H1 (cell line): Measurements from ENCODE around the gene DNAAF5. TPM values are rescaled to one million over a fixed set of nuclear protein-coding genes. Genes with fewer than 3 reads are reported as not detected.

Source experiments
- BACH1 ChIP-seq: IDR thresholded peaks from 2 replicates; pipeline ENCODE4 v1.6.1; 2012; ENCODE audit warnings: low read length, improper control_type of control experiment
- CREB1 ChIP-seq: IDR thresholded peaks from 2 replicates; pipeline ENCODE4 v1.6.1; 2012; ENCODE audit warnings: inconsistent platforms
- EGR1 ChIP-seq: IDR thresholded peaks from 2 replicates; pipeline ENCODE4 v1.6.1; 2011; ENCODE audit warnings: low read depth, low read length, borderline replicate concordance
- GABPA ChIP-seq: IDR thresholded peaks from 2 replicates; pipeline ENCODE4 v1.6.1; 2011; ENCODE audit warnings: mild to moderate bottlenecking, low read length, moderate library complexity, borderline replicate concordance; ENCODE audit not compliant: insufficient read depth
- POLR2A ChIP-seq, 2 experiments: IDR thresholded peaks; 1 replicate in 1 of 2; 2 replicates in 1 of 2; pipeline ENCODE4 v1.6.1; 2011; ENCODE audit warnings: low read depth in 2 of 2, low read length in 2 of 2, mild to moderate bottlenecking in 2 of 2; ENCODE audit errors: control extremely low read depth in 1 of 2
- polyA plus RNA-seq, 7 experiments: library from polyadenylated mRNA; depleted of rRNA in 3 of 7; stranded (reverse) in 5 of 7; unstranded in 2 of 7; fragments of >200 nt in 5 of 7; fragments of 200-250 nt in 2 of 7; gene quantifications; 1 replicate in 5 of 7; 2 replicates in 1 of 7; 4 replicates in 1 of 7; pipeline versions ENCODE4 v1.2.1 to v1.2.3, GENCODE V29; 2011 to 2013; ENCODE audit warnings: missing spikeins in 2 of 7, mixed read lengths in 2 of 7
- total RNA-seq: library from RNA; stranded (reverse); fragmentation: NEBNext Ultra II Directional; extraction: Animal tissue kit (Norgen Biotek cat#: 25700); gene quantifications from 2 replicates; pipeline ENCODE4 v1.2.1, GENCODE V29; 2021

Gene DNAAF5
- total and polyA plus RNA-seq, 2 of the 8 experiments (the other 6 are each of a cell fraction or from before 2014, with no cell fraction given), result 55.1 to 95.9 TPM

- TF ChIP-seq BACH1 (no peak), EGR1 (no peak), GABPA (no peak), CREB1 (no peak), POLR2A (IDR thresholded peaks at IDR 0.05; ENCODE audit: control extremely low read depth in 1 of 2, low read depth in 2 of 2, low read length in 2 of 2) (no peak)
- TF ChIP-seq, all 59 proteins: peak for 0
Measured at GRCh38 chr7:820341-820740, 93.8 kb downstream of the DNAAF5 start (continued).
